PC-3 (cell line): Measurements from ENCODE around the gene CHCHD10. TPM values are rescaled to one million over a fixed set of nuclear protein-coding genes. Genes with fewer than 3 reads are reported as not detected.

Experiments used
- ATAC-seq: fragments of 200-7000 bp; cut with Tn5 transposase; 2 replicates; pipeline ENCODE4 v1.9.1; 2020; ENCODE audit warnings: mild to moderate bottlenecking, moderate library complexity
- BruUV-seq: library from RNA; stranded (reverse); fragments of 400-500 nt; replicated peaks from 2 replicates; lab custom pipeline; 2021; lab: Mats Ljungman, UMichigan
- CTCF ChIA-PET: fragments of 300-600 bp; sonication (Branson Sonifier 250); formaldehyde crosslinking; loops from one replicate; lab custom pipeline; 2022; ENCODE audit warnings: antibody characterized with exemption; lab: Charles Lee
- POLR2A ChIA-PET: fragments of 300-600 bp; sonication (Branson Sonifier 250); formaldehyde crosslinking; loops from one replicate; lab custom pipeline; 2022; ENCODE audit warnings: antibody characterized with exemption; ENCODE audit not compliant: unreplicated experiment; lab: Charles Lee
- DNase-seq: peaks from one replicate; pipeline ENCODE4 v3.0.0-alpha.2; 2015
- H2AFZ ChIP-seq: fragments of 300-600 bp; sonication (generic); 2 replicates; pipeline ENCODE4 v1.6.0; 2016; ENCODE audit warnings: antibody characterized with exemption, low read length
- H3F3A ChIP-seq: fragments of 300-600 bp; sonication (generic); one replicate; pipeline ENCODE4 v1.6.0; 2017; ENCODE audit warnings: antibody characterized with exemption, low read length, control low read depth, mild to moderate bottlenecking; ENCODE audit not compliant: unreplicated experiment
- H3K27ac ChIP-seq: fragments of 300-600 bp; sonication (generic); 2 replicates; pipeline ENCODE4 v1.5.1; 2016; ENCODE audit warnings: mild to moderate bottlenecking, low read length
- H3K27me3 ChIP-seq: fragments of 300-600 bp; sonication (generic); 2 replicates; pipeline ENCODE4 v1.6.1; 2016; ENCODE audit warnings: low read length, mixed read lengths
- H3K36me3 ChIP-seq: fragments of 300-600 bp; sonication (generic); 2 replicates; pipeline ENCODE4 v1.6.1; 2016; ENCODE audit warnings: low read depth, mixed run types, low read length, mixed read lengths
- H3K4me1 ChIP-seq: fragments of 300-600 bp; sonication (generic); 2 replicates; pipeline ENCODE4 v1.5.1; 2016; ENCODE audit warnings: low read length; ENCODE audit not compliant: insufficient read depth
- H3K4me2 ChIP-seq: fragments of 300-600 bp; sonication (generic); 2 replicates; pipeline ENCODE4 v1.6.0; 2016; ENCODE audit warnings: low read length
- H3K4me3 ChIP-seq: fragments of 300-600 bp; sonication (generic); 2 replicates; pipeline ENCODE4 v1.5.1; 2016; ENCODE audit warnings: mild to moderate bottlenecking, low read length, mixed read lengths
- H3K79me2 ChIP-seq: fragments of 300-600 bp; sonication (generic); 2 replicates; pipeline ENCODE4 v1.6.1; 2017; ENCODE audit warnings: low read length, mixed read lengths
- H3K9ac ChIP-seq: fragments of 300-600 bp; sonication (generic); 2 replicates; pipeline ENCODE4 v1.6.0; 2016; ENCODE audit warnings: mild to moderate bottlenecking, low read length
- H3K9me2 ChIP-seq: fragments of 300-600 bp; sonication (generic); replicated peaks from 2 replicates; pipeline ENCODE4 v1.6.1; 2016; ENCODE audit warnings: mixed run types, low read length, mixed read lengths
- H3K9me3 ChIP-seq: fragments of 300-600 bp; sonication (generic); 2 replicates; pipeline ENCODE4 v1.6.1; 2016; ENCODE audit warnings: low read length, mixed read lengths
- H4K20me1 ChIP-seq: fragments of 300-600 bp; sonication (generic); 2 replicates; pipeline ENCODE4 v1.6.1; 2016; ENCODE audit warnings: low read length, mixed read lengths
- EZH2 ChIP-seq: fragments of 300-600 bp; sonication (generic); IDR thresholded peaks from one replicate; pipeline ENCODE4 v1.6.1; 2017; ENCODE audit warnings: antibody characterized with exemption, mild to moderate bottlenecking, low read length; ENCODE audit not compliant: unreplicated experiment
- EZH2phosphoT487 ChIP-seq: fragments of 300-600 bp; sonication (generic); IDR thresholded peaks from 2 replicates; pipeline ENCODE4 v1.6.1; 2018; ENCODE audit warnings: mild to moderate bottlenecking, antibody characterized with exemption, low read length, borderline replicate concordance
- intact Hi-C: fragments of 100-400 bp; cut with micrococcal nuclease; formaldehyde crosslinking; loops from 2 replicates; pipeline ENCODE4 v1.9.0; 2023
- total RNA-seq: library from RNA; depleted of rRNA; stranded (reverse); fragments of >200 nt; gene quantifications from 2 replicates; pipeline ENCODE4 v1.2.3, GENCODE V29; 2014
- TF ChIP-seq, protein P1 (sequence below): fragments of 300-600 bp; sonication (generic); conservative IDR thresholded peaks from 2 replicates; pipeline ENCODE4 v1.5.1; 2017; ENCODE audit warnings: antibody characterized with exemption, low read depth, mild to moderate bottlenecking, low read length

The CHCHD10 gene
- total RNA-seq, 1 experiment from 2014 or later: 98.1 TPM

DNA sequence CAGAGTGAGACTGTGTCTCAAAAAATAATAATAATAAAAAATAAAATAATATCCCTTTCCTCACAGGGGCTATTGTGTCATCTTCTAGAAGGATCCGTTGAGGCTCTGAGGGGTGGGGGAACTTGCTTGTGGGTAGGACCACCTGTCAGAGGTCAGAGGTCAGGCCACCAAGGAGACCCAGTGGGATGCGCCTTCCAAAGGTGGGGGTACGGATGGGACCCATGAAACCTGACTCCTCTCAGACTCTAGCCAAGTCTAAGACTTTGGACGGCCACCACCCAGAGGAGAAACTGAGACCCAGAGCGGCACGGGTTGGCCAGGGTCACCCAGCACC is 4.5 kb upstream of the CHCHD10 start:
- Histone ChIP-seq H3K9me2 (no peaks in the 10 kb centered on the region), H2AFZ (peak overlapping the region; percentile 76), H3K9ac (no peak overlapping the region), H3K4me2 (peak overlapping the region; percentile 76), H3K36me3 (no peaks in the 10 kb centered on the region), H3K9me3 (no peaks in the 10 kb centered on the region), H3K4me3 (peak overlapping the region; percentile 58), H3K27ac (no peak overlapping the region), H4K20me1 (no peaks in the 10 kb centered on the region), H3K4me1 (no peaks in the 10 kb centered on the region; the same call in 1 of the 2 replicates), H3K27me3 (no peaks in the 10 kb centered on the region), H3F3A (no peaks in the 10 kb centered on the region), H3K79me2 (peaks cover 11% of the 10 kb centered on the region)
- intact Hi-C loops: no loop called here
- no peak for TF ChIP-seq EZH2
- TF ChIP-seq, protein P1, sequence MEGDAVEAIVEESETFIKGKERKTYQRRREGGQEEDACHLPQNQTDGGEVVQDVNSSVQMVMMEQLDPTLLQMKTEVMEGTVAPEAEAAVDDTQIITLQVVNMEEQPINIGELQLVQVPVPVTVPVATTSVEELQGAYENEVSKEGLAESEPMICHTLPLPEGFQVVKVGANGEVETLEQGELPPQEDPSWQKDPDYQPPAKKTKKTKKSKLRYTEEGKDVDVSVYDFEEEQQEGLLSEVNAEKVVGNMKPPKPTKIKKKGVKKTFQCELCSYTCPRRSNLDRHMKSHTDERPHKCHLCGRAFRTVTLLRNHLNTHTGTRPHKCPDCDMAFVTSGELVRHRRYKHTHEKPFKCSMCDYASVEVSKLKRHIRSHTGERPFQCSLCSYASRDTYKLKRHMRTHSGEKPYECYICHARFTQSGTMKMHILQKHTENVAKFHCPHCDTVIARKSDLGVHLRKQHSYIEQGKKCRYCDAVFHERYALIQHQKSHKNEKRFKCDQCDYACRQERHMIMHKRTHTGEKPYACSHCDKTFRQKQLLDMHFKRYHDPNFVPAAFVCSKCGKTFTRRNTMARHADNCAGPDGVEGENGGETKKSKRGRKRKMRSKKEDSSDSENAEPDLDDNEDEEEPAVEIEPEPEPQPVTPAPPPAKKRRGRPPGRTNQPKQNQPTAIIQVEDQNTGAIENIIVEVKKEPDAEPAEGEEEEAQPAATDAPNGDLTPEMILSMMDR: no peak
- TF ChIP-seq EZH2phosphoT487: no peak
- POLR2A ChIA-PET: interaction anchor here (0.6 kb wide), 1 partner anchor 238 kb away, joined by 3 read pairs; no protein-coding TSS in a partner anchor
- DNase-seq (no peak), ATAC-seq (no peak)
- BruUV-seq: no TSS peak
- CTCF ChIA-PET: interaction anchor here (0.7 kb wide), 1 partner anchor 85 kb away, joined by 4 read pairs; the partner anchor contains the start of gene SLC2A11

DNA sequence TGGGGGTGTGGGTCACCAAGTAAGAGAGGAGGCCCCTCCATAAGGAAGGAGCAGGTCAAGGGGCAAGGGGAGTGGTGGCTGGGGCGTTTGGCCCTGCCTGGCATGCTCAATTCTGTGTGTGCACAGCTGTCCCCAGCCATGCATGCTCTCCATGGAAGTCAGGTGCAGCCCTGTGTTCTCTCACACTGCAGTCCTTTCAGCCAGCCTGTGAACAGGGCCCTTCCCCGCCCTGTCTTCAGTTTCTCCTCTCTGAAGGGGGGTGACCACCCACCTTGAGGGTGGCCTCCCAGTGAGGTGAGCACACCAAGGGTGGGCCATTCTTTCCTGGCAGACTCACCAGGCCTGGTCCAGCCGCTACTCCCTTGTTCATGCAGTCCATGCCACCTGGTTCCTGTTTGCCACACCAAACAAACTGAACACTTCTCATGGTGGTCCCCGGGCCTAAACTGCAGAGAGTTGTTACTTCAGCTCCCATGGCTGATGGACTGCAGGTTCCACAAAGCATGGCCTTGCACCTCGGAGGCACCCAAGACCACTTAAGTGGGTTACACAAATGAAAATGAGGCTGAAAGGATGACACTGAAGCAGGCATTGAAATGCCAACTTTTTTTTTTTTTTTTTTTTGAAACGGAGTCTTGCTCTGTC is 1.7 kb upstream of the CHCHD10 start:
- H3K4me1 ChIP-seq: peaks cover 4% of the 10 kb centered on the region; the same call in 1 of the 2 replicates
- no peak for ATAC-seq
- no peak for TF ChIP-seq EZH2
- TF ChIP-seq, protein P1: no peak
- TF ChIP-seq EZH2phosphoT487: no peak
- no peak overlapping the region for H3K27ac ChIP-seq
- no peak for DNase-seq
- no peak overlapping the region for H3K4me3 ChIP-seq
- H4K20me1 ChIP-seq: no peaks in the 10 kb centered on the region
- no peak overlapping the region for H3K4me2 ChIP-seq
- H3K79me2 ChIP-seq: peaks cover 22% of the 10 kb centered on the region
- no peaks in the 10 kb centered on the region for H3K9me2 ChIP-seq
- POLR2A ChIA-PET: no interaction called here
- no TSS peak for BruUV-seq
- CTCF ChIA-PET: no interaction called here
- H3F3A ChIP-seq: no peaks in the 10 kb centered on the region
- H3K36me3 ChIP-seq: peaks cover 5% of the 10 kb centered on the region; the same call in 1 of the 2 replicates
- H3K27me3 ChIP-seq: no peaks in the 10 kb centered on the region
- intact Hi-C loops: loop anchor here (5.0 kb wide), 1 partner anchor 78 kb away; no protein-coding TSS in a partner anchor
- no peak overlapping the region for H2AFZ ChIP-seq
- no peaks in the 10 kb centered on the region for H3K9me3 ChIP-seq
- H3K9ac ChIP-seq: no peak overlapping the region

DNA sequence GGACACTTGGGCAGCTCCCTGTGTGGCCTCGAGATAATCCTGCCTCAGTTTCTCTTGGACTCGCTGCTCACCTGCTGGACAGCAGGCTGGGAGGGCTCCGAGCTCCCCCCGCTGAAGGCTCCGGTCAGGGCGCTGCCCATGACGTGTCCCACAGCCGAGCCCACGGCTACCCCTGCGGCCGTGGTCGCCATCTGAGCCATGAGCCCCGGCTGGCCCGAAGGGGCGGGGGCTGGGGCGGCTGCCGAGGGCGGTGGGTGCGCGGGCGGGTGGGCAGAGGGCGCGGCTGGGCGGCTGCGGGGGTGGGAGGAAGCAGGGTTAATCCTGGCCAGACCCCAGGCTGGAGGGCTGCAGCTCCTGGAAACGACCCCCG is 484 bp downstream of the CHCHD10 start:
- Histone ChIP-seq H3K9ac (peak overlapping the region; percentile 86), H3K4me1 (peaks cover 4% of the 10 kb centered on the region; the same call in 1 of the 2 replicates), H3F3A (no peaks in the 10 kb centered on the region), H3K4me3 (peak overlapping the region; percentile 97), H4K20me1 (no peaks in the 10 kb centered on the region), H3K9me3 (no peaks in the 10 kb centered on the region), H3K79me2 (peaks cover 22% of the 10 kb centered on the region), H3K27me3 (no peaks in the 10 kb centered on the region), H3K36me3 (peaks cover 5% of the 10 kb centered on the region; the same call in 1 of the 2 replicates), H3K9me2 (no peaks in the 10 kb centered on the region), H3K27ac (peak overlapping the region; percentile 50), H2AFZ (peak overlapping the region; percentile 99; the same call in 1 of the 2 replicates), H3K4me2 (peak overlapping the region; percentile 99)
- ChIA-PET POLR2A (no interaction called here), CTCF (interaction anchor here (1.0 kb wide), 1 partner anchor 82 kb away, joined by 4 read pairs; no protein-coding TSS in a partner anchor)
- no TSS peak for BruUV-seq
- intact Hi-C loops: loop anchor here (5.0 kb wide), 1 partner anchor 80 kb away; no protein-coding TSS in a partner anchor
- TF ChIP-seq, protein P1: no peak
- no peak for TF ChIP-seq EZH2phosphoT487
- TF ChIP-seq EZH2: no peak
- no peak for DNase-seq
- peak; percentile 3; the same call in 1 of the 2 replicates for ATAC-seq
